Endothelial cell of umbilical vein (primary cell): ENCODE data around the gene ATP13A2. TPM values are rescaled to one million over a fixed set of nuclear protein-coding genes. Genes with fewer than 3 reads are reported as not detected.
A peak's percentile ranks its signal among the peaks of the same experiment; 100 is the strongest.

Experiments
- BruUV-seq: library from RNA; stranded (reverse); fragments of 400-500 nt; replicated peaks from 2 replicates; lab custom pipeline; 2021; lab: Mats Ljungman, UMichigan
- CTCF ChIA-PET: fragments of 300-600, 350-600 bp; sonication (Branson Sonifier 250); formaldehyde crosslinking; loops from one replicate; lab custom pipeline; 2021; ENCODE audit warnings: antibody characterized with exemption, inconsistent platforms; lab: Charles Lee
- POLR2A ChIA-PET: fragments of 300-600, 350-600 bp; sonication (Branson Sonifier 250); formaldehyde crosslinking; loops from one replicate; lab custom pipeline; 2021; ENCODE audit warnings: antibody characterized with exemption, inconsistent platforms; lab: Charles Lee
- DNase-seq: peaks from one replicate; pipeline ENCODE4 v3.0.0-alpha.2; 2011; ENCODE audit warnings: low read depth, low spot score
- FAIRE-seq: peaks from 2 replicates; lab custom pipeline; 2011; peaks lifted over from hg19 to GRCh38; lab: Jason Lieb, UNC
- H2AFZ ChIP-seq: 2 replicates; pipeline ENCODE4 v1.6.0; 2012; ENCODE audit warnings: low read depth, low read length, control low read depth, inconsistent platforms
- H3K27ac ChIP-seq: 2 replicates; pipeline ENCODE4 v1.5.1; 2011; ENCODE audit warnings: low read depth, mild to moderate bottlenecking, control low read depth, low read length, moderate library complexity; ENCODE audit not compliant: insufficient read depth
- H3K27me3 ChIP-seq, 2 experiments: 2 replicates each; pipeline versions ENCODE4 v1.6.0 to v1.6.1; 2011; ENCODE audit warnings: low read length in 2 of 2, mixed read lengths in 1 of 2; ENCODE audit not compliant: control insufficient read depth in 2 of 2, insufficient read depth in 2 of 2
- H3K36me3 ChIP-seq, 2 experiments: 2 replicates in 1 of 2; 3 replicates in 1 of 2; pipeline ENCODE4 v1.5.1; 2011; ENCODE audit warnings: low read length in 2 of 2, mild to moderate bottlenecking in 1 of 2, moderate library complexity in 1 of 2; ENCODE audit not compliant: control insufficient read depth in 2 of 2, insufficient read depth in 2 of 2; ENCODE audit errors: extremely low read depth in 1 of 2
- H3K4me1 ChIP-seq: 3 replicates; pipeline ENCODE4 v1.5.1; 2011; ENCODE audit warnings: mild to moderate bottlenecking, low read length; ENCODE audit not compliant: control insufficient read depth, insufficient read depth; ENCODE audit errors: extremely low read depth
- H3K4me2 ChIP-seq: 2 replicates; pipeline ENCODE4 v1.6.1; 2011; ENCODE audit warnings: low read length, control low read depth, mixed read lengths; ENCODE audit not compliant: insufficient read depth
- H3K4me3 ChIP-seq, 3 experiments: fragments of 200-600 bp in 1 of 3; sonication (generic), shearing (Covaris generic) in 1 of 3; replicated peaks in 1 of 3; 2 replicates each; pipeline ENCODE4 v1.5.1; 2011 to 2016; ENCODE audit warnings: control low read depth in 3 of 3, low read length in 3 of 3, mild to moderate bottlenecking in 2 of 3, inconsistent platforms in 1 of 3, low read depth in 1 of 3, moderate library complexity in 1 of 3; ENCODE audit not compliant: insufficient read depth in 1 of 3
- H3K79me2 ChIP-seq: 2 replicates; pipeline ENCODE4 v1.6.0; 2012; ENCODE audit warnings: low read length, inconsistent platforms; ENCODE audit not compliant: control insufficient read depth, insufficient read depth
- H3K9ac ChIP-seq: replicated peaks from 2 replicates; pipeline ENCODE3; 2011; ENCODE audit warnings: low read length, control low read depth; ENCODE audit not compliant: insufficient read depth; ENCODE audit errors: extremely low read depth
- H3K9me1 ChIP-seq: replicated peaks from 3 replicates; pipeline ENCODE4 v1.6.0; 2011; ENCODE audit warnings: mild to moderate bottlenecking, low read length; ENCODE audit not compliant: control insufficient read depth, insufficient read depth; ENCODE audit errors: extremely low read depth
- H3K9me3 ChIP-seq: replicated peaks from 2 replicates; pipeline ENCODE4 v1.5.1; 2012; ENCODE audit warnings: low read length, inconsistent platforms; ENCODE audit not compliant: control insufficient read depth, insufficient read depth
- H4K20me1 ChIP-seq: replicated peaks from 2 replicates; pipeline ENCODE3; 2011; ENCODE audit warnings: mild to moderate bottlenecking, low read length; ENCODE audit not compliant: control insufficient read depth, insufficient read depth; ENCODE audit errors: extremely low read depth
- FOS ChIP-seq: IDR thresholded peaks from 2 replicates; pipeline ENCODE4 v1.6.1; 2011; ENCODE audit warnings: mild to moderate bottlenecking, low read length, moderate library complexity, borderline replicate concordance; ENCODE audit not compliant: insufficient read depth
- GATA2 ChIP-seq: IDR thresholded peaks from 2 replicates; pipeline ENCODE4 v1.7.0; 2011; ENCODE audit warnings: low read depth, mild to moderate bottlenecking, moderate library complexity, mixed read lengths, low read length; ENCODE audit not compliant: insufficient read length, insufficient read depth
- JUN ChIP-seq: IDR thresholded peaks from 2 replicates; pipeline ENCODE4 v1.6.1; 2011; ENCODE audit warnings: borderline replicate concordance, low read depth; ENCODE audit not compliant: insufficient read length, insufficient read depth
- MYC ChIP-seq: IDR thresholded peaks from one replicate; pipeline ENCODE4 v1.6.1; 2011; ENCODE audit warnings: mild to moderate bottlenecking, low read depth, low read length
- POLR2AphosphoS5 ChIP-seq: IDR thresholded peaks from 2 replicates; pipeline ENCODE4 v1.6.1; 2012; ENCODE audit warnings: low read depth, mild to moderate bottlenecking, control low read depth, low read length, moderate library complexity; ENCODE audit not compliant: insufficient read depth
- dilution Hi-C: fragments of 300-500 bp; cut with MboI; formaldehyde crosslinking; loops from one replicate; pipeline ENCODE4 v1.15.0; 2019; ENCODE audit warnings: low sequenced_read_pairs; ENCODE audit not compliant: extremely low pct_ligation_motif_present
- intact Hi-C: fragments of 100-400 bp; cut with micrococcal nuclease; formaldehyde crosslinking; loops from one replicate; pipeline ENCODE4 v1.10.0; 2022
- polyA plus RNA-seq, 4 experiments: library from polyadenylated mRNA; depleted of rRNA in 3 of 4; stranded (reverse) in 3 of 4; unstranded in 1 of 4; fragments of >200 nt; gene quantifications; 2 replicates each; pipeline versions ENCODE4 v1.2.1 to v1.2.3, GENCODE V29; 2011 to 2012; ENCODE audit warnings: missing spikeins in 1 of 4
- total RNA-seq: library from RNA; stranded (reverse); gene quantifications from 2 replicates; pipeline ENCODE4 v1.2.3, GENCODE V29; 2021
- TF ChIP-seq, protein P1 (sequence below): IDR thresholded peaks from 2 replicates; pipeline ENCODE4 v1.6.1; 2011; ENCODE audit not compliant: insufficient read depth, insufficient read length

ATP13A2 gene
- total and polyA plus RNA-seq, 2 donors (not counting 3 experiments of a cell fraction or from before 2014, with no cell fraction given): 44.9 to 60.6 TPM

DNA sequence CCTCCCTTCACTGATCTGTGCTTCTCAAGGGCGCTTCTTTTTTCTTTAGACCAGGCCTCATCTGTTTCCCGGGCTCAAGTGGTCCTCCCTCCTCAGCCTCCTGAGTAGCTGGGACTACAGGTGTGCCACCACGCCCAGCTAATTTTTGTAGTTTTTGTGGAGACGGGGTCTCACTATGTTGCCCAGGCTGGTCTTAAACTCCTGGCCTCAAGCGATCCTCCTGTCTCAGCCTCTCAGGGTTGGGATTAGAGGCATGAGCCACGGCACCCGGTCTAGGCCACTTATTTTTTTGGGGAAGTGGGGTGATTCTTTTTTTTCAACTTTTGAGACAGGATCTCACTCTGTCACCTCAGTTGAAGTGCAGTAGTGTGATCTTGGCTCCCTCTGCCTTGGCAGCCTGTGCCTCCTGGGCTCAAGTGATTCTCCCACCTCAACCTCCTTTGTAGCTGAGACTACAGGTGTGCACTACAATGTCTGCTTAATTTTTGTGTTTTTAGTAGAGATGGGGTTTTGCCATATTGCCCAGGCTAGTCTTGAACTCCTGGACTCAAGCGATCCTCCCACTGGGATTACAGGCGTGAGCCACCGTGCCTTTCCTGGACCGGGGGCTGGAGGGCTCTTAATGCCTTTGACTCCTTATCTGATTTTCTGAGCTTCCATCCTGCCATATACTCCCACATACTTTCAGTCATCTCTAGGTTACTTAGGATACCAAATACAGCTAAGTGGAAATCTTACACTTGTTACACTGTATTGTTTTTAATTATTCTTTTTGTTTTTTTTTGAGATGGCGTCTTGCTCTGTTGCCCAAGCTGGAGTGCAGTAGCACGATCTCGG lies 50.2 kb downstream of the ATP13A2 start:
- FAIRE-seq: peak; percentile 80
- Histone ChIP-seq H3K36me3 (peaks cover 0 to 8% of the 10 kb centered on the region in 2 experiments), H3K9me3 (no peaks in the 10 kb centered on the region), H3K9me1 (no peaks in the 10 kb centered on the region), H3K4me2 (peak overlapping the region; percentile 59), H2AFZ (peak overlapping the region; percentile 58), H3K27ac (no peak overlapping the region), H3K27me3 (no peaks in the 10 kb centered on the region), H3K4me1 (no peaks in the 10 kb centered on the region), H3K9ac (peak overlapping the region; percentile 24), H4K20me1 (no peaks in the 10 kb centered on the region), H3K79me2 (no peaks in the 10 kb centered on the region), H3K4me3 (peak overlapping the region in 1 of 3 experiments; percentile 27)
- TF ChIP-seq GATA2 (no peak), MYC (no peak), POLR2AphosphoS5 (no peak), JUN (no peak), FOS (no peak)
- TF ChIP-seq, protein P1, sequence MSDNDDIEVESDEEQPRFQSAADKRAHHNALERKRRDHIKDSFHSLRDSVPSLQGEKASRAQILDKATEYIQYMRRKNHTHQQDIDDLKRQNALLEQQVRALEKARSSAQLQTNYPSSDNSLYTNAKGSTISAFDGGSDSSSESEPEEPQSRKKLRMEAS: no peak
- ChIA-PET CTCF (interaction anchor here (0.5 to 5.4 kb wide), 31 partner anchors 9 to 341 kb away, joined by 3 to 32 read pairs (median 4); partner anchors contain the start of genes CROCC and MFAP2), POLR2A (interaction anchor here (0.7 kb wide), 1 partner anchor 444 kb away, joined by 3 read pairs; no protein-coding TSS in a partner anchor)
- intact Hi-C loops: no loop called here
- no TSS peak for BruUV-seq
- dilution Hi-C loops: no loop called here
- DNase-seq: no peak
